HG03460 (cell line): ENCODE data around the gene ZNF239.
"Not testable (repeated sequence)": the region's sequence is repeated elsewhere in the genome, so short reads cannot be mapped to it uniquely, and the experiment has no call there.

Experiments used
- ATAC-seq: cut with Tn5 transposase; IDR thresholded peaks from one replicate; pipeline ENCODE4 v1.9.1; 2021; ENCODE audit not compliant: unreplicated experiment

ZNF239 gene

DNA sequence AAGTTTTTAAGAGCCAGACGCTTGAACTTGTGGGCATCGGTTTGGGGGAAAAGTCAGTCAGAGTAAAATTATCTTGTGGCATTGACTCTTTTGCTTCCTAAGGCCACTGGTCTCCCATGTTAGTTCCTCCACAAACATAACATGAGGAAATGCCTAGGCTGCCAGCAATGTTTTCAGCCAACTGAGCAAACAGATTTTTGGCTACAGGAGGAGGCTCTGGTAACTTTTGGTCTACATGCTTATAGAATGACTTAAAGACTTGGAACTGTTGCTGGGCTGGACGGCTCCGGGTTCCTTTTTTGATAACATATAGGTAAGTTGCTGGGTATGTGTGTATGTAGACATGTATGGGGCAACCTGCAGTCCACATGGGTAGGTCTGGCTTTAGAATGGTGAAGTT, 9.6 kb upstream of the ZNF239 start:
- no peak for ATAC-seq

DNA sequence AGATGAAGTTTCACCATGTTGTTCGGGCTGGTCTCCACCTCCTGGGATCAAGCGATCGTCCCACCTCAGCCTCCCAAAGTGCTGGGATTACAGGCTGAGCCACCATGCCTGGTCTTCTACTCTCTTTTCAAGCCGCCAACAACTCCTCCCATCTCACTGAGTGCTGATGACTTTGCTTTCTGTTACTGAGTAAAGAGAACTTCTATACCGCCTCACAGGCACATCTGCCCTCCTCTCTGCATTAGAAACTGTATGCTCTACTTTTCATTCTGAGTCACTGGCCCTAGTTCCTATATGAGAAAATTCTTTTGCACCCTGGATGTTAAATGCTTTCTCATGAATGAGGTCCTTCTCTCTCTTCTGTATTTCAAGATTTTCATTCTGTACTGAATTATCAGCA, 2.2 kb upstream of the ZNF239 start:
- ATAC-seq, result no peak

DNA sequence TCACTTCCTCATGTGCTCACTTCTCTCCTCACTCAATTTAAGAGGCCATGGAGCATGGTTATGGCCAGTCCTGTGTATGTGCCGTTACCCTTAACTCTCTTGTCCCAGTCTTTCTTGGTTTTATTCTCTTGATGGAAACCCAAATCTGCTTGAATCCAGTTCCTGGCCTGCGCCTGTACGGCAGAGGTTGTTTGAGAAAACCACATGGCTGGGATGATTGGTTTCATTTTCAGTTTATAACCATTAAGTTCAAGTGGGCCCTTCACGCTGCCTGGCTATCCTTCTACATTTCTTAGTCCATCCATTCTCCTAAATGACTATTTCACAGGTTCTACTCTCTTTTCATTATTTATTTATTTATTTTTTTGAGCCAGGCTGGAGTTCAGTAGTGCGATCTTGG, 1.6 kb upstream of the ZNF239 start:
- ATAC-seq, result no peak

DNA sequence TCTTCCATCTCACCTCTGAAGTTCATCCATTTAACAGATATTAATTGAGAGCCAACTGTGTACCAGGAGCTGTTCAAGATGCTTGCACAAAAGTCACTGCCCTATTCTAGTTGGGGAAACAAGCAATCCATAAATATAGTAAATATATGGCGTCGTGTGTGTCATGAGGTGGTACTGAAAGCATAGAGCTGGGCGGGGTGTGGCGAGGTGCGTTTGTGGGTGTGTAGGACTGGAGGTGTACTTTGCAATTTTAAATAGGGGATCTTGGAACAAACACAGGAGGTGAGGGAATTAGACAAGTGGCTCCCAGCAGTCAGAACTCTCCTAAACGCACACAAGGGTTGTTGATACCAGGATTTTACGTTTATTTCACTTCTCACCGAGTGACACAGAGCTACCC, 490 bp upstream of the ZNF239 start:
- no peak for ATAC-seq

DNA sequence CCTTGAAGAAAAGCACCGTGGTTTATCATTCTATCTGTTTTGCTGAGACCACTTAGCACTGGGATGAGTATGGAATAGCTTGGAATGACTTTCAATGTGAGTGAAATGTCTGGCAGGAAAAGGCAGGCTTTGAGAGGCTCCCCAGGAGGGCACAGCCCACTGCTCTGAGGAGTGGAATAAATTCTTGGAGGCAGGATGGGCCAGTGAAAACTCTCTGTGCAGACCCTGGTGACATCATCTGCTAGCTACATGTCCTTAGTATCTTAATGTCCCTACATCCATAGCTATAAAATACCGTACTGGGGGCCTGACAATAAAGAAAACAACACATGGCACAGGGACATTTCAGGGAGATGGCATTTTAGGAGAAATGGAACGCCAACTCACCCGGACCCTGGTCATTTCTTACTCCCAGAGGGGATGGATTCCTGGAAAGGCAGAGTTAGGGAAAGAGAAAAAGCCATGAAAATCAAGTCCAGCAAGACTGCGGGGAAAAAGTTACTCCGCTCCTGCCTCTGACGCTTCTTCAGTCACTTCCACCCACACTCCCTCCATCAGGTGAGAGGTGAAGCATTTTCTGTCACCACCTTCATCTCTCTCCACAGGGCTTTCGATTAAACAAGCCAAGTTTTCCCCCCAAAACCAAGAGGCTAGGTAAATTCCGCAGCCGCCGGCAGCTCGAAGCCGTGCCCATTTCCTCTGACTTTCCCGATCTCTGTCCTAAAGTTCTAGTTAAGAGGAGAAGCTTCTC, 991 bp downstream of the ZNF239 start:
- ATAC-seq, result no peak

DNA sequence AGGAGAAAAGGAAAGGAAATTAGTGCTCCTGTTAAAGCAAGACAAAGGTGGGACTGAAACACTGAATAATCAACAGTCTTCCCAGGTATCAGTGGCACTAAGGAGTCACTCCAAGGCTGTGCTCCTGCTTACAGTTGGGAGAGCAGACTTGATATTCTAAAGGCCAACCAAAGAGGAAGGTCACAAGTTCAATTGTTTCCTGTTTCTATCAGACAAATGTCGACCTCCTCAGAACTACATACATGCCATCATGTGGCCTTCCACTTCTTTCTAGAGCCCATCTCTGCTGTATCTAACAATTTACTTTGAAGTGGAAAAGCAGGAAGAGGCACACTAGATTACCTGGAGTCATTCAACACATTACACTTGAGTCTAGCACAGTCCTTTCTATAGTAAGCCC, 3.4 kb downstream of the ZNF239 start:
- ATAC-seq, result no peak

DNA sequence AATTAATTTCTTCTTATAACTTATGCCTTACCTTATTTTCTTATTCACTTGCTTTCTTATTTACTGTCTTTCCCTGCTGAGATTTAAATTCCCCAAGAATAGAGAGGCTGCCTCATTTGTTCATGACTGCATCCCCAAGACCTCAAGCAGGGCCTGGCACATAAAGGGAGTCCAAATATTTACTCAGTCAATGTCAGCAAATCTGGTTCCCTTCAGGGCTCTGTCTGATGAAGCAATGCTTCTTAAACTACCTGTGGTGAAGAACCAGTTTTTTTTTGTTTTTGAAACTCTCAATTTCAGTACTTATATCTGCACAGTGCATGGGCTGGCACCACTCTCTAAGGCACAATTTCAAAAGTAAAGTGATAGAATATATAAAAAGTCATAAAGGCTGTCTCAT, 4.7 kb downstream of the ZNF239 start:
- no peak for ATAC-seq

DNA sequence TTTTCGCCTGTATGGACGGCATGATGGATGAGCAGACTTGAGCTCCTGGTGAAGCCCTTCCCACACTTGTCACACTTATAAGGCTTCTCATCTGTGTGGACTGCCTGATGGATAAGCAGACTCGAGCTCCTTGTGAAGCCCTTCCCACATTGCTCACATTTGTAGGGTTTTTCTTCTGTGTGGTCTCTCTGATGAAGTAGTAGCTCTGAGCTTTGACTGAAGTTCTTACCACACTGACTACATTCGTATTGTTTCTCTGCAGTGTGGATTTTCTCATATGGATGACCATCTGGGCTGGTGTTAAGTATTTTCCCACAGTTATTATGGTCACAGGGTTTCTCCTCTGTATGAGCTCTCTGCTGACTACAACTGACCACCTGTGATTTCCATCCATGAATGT, 17.2 kb downstream of the ZNF239 start:
- ATAC-seq, result no peak

DNA sequence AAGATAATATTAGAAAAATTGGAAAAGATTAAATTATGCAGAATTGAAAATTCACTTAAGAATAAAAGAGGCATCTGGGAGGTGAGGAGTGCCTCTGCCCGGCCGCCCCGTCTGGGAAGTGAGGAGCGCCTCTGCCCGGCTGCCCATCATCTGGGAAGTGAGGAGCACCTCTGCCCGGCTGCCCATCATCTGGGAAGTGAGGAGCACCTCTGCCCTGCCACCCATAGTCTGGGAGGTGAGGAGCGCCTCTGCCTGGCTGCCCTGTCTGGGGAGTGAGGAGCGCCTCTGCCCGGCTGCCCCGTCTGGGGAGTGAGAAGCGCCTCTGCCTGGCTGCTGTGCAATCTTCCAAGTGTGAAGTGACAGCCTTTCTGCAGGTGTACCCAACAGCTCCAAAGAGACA, 30.7 kb downstream of the ZNF239 start:
- not testable (repeated sequence) for ATAC-seq

DNA sequence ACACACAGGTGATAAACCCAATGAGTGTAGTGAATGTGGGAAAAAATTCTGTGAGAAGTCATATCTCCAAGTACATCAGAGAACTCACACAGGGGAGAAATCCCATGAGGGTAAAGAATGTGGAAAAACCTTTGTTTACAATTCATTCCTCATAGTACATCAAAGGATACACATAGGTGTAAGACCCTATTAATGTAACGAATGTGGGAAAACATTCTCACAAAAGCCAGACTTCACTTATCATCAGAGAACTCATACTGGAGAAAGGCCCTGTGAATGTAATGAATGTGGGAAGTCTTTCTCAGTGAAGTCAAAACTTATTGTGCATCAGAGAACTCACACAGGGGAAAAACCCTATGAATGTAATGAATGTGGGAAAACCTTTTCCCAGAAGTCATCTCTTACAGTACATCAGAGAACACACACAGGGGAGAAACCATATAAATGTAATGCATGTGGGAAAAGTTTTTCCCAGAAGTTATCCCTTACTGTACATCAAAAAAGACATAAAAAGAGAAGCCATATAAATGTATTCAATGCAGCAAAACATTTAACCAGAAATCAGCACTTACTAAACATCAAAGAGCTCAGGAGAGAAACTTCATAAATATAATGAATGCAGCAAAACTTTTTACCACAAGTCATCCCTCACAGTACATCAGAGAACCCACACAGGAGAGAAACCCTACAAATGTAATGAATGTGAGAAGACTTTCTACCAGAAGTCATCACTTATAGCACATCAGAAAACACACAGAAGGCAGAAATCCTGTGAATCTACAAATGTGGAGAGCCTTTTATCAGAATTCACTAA, 49.8 kb downstream of the ZNF239 start:
- ATAC-seq, result no peak
